Measurements from ENCODE around the gene CDKN2B-AS1. TPM values are rescaled to one million over a fixed set of nuclear protein-coding genes. Genes with fewer than 3 reads are reported as not detected.

CDKN2B-AS1 gene
- total RNA-seq, 1 experiment from 2014 or later, result 0.24 TPM

DNA sequence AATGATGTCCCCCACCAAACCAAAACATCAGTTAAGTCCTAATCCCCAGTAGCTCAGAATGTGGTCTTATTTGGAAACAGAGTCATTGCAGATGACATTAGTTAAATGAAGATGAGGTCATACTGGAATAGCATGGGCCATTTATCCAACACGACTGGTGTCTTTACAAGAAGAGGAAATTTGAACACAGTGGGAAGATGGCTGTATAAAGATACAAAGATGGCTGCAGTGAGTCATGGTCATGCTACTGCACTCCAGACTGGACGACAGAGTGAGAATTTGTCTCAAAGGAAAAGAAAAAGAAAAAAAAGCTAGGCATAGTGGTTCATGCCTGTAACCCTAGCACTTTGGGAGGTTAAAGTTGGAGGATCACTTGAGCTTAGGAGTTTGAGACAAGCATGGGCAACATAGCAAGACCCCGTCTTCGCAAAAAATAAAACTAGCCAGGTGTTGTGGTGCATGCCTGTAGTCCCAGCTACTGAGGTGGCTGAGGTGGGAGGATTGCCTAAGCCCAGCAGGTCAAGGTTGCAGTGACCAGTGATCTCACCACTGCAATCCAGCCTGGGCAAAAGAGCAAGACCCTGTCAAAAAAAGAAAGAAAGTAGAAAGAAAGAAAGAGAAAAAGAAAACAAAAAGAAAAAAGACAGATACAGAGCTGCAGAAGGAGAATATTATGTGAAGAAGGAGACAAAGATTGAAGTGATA, 144.5 kb downstream of the CDKN2B-AS1 start:
- no peak for TF ChIP-seq FOXK1 (CRISPR knock-in tag; IDR thresholded peaks at IDR 0.05)
- no peak for TF ChIP-seq CREB1 (CRISPR knock-in tag; IDR thresholded peaks at IDR 0.05)
- TF ChIP-seq KAT7 (CRISPR knock-in tag; IDR thresholded peaks at IDR 0.05; ENCODE audit: borderline replicate concordance), result no peak
- no peak overlapping the region for H3K27ac Mint-ChIP-seq
- H3K4me3 Mint-ChIP-seq, result no peak overlapping the region
- CTCF ChIA-PET, result interaction anchor here (0.6 kb wide), 1 partner anchor 321 kb away, joined by 4 read pairs; no protein-coding TSS in a partner anchor
- no peaks in the 10 kb centered on the region for H3K36me3 Mint-ChIP-seq
- no peak for DNase-seq (ENCODE audit: low spot score)
- POLR2A ChIA-PET, result no interaction called here
- ATAC-seq, result no peak
- H3K27me3 Mint-ChIP-seq (ENCODE audit: low read depth), result no peaks in the 10 kb centered on the region
- no peaks in the 10 kb centered on the region for H3K4me1 Mint-ChIP-seq
- no peaks in the 10 kb centered on the region for H3K9me3 Mint-ChIP-seq

DNA sequence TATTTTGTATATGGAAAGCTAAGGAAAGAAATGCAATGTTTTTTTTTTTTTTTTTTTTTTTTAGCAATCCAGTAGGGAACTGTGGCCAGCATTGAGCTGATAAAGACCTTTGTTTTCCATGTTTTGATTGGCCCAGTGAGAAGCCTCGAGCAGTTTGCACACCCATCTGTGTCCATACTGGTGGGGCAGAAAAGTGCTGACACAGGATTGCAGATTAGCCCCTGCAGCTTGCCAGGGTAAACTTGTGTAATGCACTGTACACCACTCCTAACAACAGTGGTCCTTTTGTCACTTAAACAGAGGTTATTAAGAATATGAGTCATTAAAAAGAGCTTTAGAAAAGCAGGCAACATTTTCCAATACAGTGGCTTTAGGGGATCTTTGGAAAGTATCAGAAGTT, 147.3 kb downstream of the CDKN2B-AS1 start:
- TF ChIP-seq IRF2 (CRISPR knock-in tag; IDR thresholded peaks at IDR 0.05; ENCODE audit: borderline replicate concordance, low read depth), result no peak
- no peak for TF ChIP-seq ETV6 (CRISPR knock-in tag; IDR thresholded peaks at IDR 0.05)
- TF ChIP-seq TEAD4 (CRISPR knock-in tag; IDR thresholded peaks at IDR 0.05), result no peak
- no peak for TF ChIP-seq JUN (CRISPR knock-in tag; IDR thresholded peaks at IDR 0.05)
- TF ChIP-seq ZNF671 (CRISPR knock-in tag; IDR thresholded peaks at IDR 0.05), result no peak
- TF ChIP-seq RELA (CRISPR knock-in tag; IDR thresholded peaks at IDR 0.05; ENCODE audit: borderline replicate concordance), result no peak
- no peak for TF ChIP-seq SOX15 (CRISPR knock-in tag; IDR thresholded peaks at IDR 0.05)
- TF ChIP-seq, protein P1, sequence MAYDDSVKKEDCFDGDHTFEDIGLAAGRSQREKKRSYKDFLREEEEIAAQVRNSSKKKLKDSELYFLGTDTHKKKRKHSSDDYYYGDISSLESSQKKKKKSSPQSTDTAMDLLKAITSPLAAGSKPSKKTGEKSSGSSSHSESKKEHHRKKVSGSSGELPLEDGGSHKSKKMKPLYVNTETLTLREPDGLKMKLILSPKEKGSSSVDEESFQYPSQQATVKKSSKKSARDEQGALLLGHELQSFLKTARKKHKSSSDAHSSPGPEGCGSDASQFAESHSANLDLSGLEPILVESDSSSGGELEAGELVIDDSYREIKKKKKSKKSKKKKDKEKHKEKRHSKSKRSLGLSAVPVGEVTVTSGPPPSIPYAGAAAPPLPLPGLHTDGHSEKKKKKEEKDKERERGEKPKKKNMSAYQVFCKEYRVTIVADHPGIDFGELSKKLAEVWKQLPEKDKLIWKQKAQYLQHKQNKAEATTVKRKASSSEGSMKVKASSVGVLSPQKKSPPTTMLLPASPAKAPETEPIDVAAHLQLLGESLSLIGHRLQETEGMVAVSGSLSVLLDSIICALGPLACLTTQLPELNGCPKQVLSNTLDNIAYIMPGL (CRISPR knock-in tag; IDR thresholded peaks at IDR 0.05), result no peak
- no peak for TF ChIP-seq JAZF1 (CRISPR knock-in tag; IDR thresholded peaks at IDR 0.05)
- TF ChIP-seq, protein P2, sequence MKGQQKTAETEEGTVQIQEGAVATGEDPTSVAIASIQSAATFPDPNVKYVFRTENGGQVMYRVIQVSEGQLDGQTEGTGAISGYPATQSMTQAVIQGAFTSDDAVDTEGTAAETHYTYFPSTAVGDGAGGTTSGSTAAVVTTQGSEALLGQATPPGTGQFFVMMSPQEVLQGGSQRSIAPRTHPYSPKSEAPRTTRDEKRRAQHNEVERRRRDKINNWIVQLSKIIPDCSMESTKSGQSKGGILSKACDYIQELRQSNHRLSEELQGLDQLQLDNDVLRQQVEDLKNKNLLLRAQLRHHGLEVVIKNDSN (CRISPR knock-in tag; IDR thresholded peaks at IDR 0.05), result no peak
- no peak for TF ChIP-seq TCF7 (CRISPR knock-in tag; IDR thresholded peaks at IDR 0.05; ENCODE audit: low read depth)
- TF ChIP-seq, protein P3, sequence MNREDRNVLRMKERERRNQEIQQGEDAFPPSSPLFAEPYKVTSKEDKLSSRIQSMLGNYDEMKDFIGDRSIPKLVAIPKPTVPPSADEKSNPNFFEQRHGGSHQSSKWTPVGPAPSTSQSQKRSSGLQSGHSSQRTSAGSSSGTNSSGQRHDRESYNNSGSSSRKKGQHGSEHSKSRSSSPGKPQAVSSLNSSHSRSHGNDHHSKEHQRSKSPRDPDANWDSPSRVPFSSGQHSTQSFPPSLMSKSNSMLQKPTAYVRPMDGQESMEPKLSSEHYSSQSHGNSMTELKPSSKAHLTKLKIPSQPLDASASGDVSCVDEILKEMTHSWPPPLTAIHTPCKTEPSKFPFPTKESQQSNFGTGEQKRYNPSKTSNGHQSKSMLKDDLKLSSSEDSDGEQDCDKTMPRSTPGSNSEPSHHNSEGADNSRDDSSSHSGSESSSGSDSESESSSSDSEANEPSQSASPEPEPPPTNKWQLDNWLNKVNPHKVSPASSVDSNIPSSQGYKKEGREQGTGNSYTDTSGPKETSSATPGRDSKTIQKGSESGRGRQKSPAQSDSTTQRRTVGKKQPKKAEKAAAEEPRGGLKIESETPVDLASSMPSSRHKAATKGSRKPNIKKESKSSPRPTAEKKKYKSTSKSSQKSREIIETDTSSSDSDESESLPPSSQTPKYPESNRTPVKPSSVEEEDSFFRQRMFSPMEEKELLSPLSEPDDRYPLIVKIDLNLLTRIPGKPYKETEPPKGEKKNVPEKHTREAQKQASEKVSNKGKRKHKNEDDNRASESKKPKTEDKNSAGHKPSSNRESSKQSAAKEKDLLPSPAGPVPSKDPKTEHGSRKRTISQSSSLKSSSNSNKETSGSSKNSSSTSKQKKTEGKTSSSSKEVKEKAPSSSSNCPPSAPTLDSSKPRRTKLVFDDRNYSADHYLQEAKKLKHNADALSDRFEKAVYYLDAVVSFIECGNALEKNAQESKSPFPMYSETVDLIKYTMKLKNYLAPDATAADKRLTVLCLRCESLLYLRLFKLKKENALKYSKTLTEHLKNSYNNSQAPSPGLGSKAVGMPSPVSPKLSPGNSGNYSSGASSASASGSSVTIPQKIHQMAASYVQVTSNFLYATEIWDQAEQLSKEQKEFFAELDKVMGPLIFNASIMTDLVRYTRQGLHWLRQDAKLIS (CRISPR knock-in tag; IDR thresholded peaks at IDR 0.05; ENCODE audit: borderline replicate concordance), result no peak
- TF ChIP-seq, protein P4, sequence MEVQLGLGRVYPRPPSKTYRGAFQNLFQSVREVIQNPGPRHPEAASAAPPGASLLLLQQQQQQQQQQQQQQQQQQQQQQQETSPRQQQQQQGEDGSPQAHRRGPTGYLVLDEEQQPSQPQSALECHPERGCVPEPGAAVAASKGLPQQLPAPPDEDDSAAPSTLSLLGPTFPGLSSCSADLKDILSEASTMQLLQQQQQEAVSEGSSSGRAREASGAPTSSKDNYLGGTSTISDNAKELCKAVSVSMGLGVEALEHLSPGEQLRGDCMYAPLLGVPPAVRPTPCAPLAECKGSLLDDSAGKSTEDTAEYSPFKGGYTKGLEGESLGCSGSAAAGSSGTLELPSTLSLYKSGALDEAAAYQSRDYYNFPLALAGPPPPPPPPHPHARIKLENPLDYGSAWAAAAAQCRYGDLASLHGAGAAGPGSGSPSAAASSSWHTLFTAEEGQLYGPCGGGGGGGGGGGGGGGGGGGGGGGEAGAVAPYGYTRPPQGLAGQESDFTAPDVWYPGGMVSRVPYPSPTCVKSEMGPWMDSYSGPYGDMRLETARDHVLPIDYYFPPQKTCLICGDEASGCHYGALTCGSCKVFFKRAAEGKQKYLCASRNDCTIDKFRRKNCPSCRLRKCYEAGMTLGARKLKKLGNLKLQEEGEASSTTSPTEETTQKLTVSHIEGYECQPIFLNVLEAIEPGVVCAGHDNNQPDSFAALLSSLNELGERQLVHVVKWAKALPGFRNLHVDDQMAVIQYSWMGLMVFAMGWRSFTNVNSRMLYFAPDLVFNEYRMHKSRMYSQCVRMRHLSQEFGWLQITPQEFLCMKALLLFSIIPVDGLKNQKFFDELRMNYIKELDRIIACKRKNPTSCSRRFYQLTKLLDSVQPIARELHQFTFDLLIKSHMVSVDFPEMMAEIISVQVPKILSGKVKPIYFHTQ (CRISPR knock-in tag; IDR thresholded peaks at IDR 0.05), result no peak
- no peak for TF ChIP-seq ESRRA (CRISPR knock-in tag; IDR thresholded peaks at IDR 0.05; ENCODE audit: borderline replicate concordance)
- TF ChIP-seq, protein P5, sequence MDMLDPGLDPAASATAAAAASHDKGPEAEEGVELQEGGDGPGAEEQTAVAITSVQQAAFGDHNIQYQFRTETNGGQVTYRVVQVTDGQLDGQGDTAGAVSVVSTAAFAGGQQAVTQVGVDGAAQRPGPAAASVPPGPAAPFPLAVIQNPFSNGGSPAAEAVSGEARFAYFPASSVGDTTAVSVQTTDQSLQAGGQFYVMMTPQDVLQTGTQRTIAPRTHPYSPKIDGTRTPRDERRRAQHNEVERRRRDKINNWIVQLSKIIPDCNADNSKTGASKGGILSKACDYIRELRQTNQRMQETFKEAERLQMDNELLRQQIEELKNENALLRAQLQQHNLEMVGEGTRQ (CRISPR knock-in tag; IDR thresholded peaks at IDR 0.05), result no peak
- TF ChIP-seq KAT7 (CRISPR knock-in tag; IDR thresholded peaks at IDR 0.05; ENCODE audit: borderline replicate concordance), result no peak
- Mint-ChIP-seq H3K27me3 (ENCODE audit: low read depth) (no peaks in the 10 kb centered on the region), H3K4me1 (no peaks in the 10 kb centered on the region), H3K27ac (no peak overlapping the region), H3K36me3 (no peaks in the 10 kb centered on the region), H3K9me3 (no peaks in the 10 kb centered on the region), H3K4me3 (no peak overlapping the region)
- DNase-seq (ENCODE audit: low spot score), result no peak
- no peak for ATAC-seq
- ChIA-PET CTCF (interaction anchor here (0.8 to 1.2 kb wide), 3 partner anchors 15 to 103 kb away, joined by 4 read pairs; no protein-coding TSS in a partner anchor), POLR2A (no interaction called here)
